ENCODE results near the gene POLE. TPM values are rescaled to one million over a fixed set of nuclear protein-coding genes. Genes with fewer than 3 reads are reported as not detected.

The POLE gene
- total and polyA plus RNA-seq, 2 donors from 2014 or later, result 5.3 to 23.0 TPM

- Histone ChIP-seq H3K4me1 (ENCODE audit: control insufficient read depth in 2 of 3, insufficient read depth in 2 of 3, low read depth in 1 of 3, low read length in 3 of 3) (no peaks in the 10 kb centered on the region), H3K27ac (ENCODE audit: low read depth in 2 of 2, low read length in 2 of 2) (no peak overlapping the region), H3K4me3 (ENCODE audit: low read length in 3 of 3) (no peak overlapping the region), H3K9me3 (ENCODE audit: control insufficient read depth in 2 of 3, insufficient read depth in 1 of 3, low read length in 3 of 3) (no peaks in the 10 kb centered on the region), H3K9ac (ENCODE audit: low read length in 3 of 3) (no peak overlapping the region), H3K36me3 (ENCODE audit: control insufficient read depth in 2 of 3, insufficient read depth in 3 of 3, low read length in 3 of 3) (peaks cover 0 to 39% (median 12%) of the 10 kb centered on the region in 3 donors), H3K27me3 (ENCODE audit: control insufficient read depth, insufficient read depth, low read length) (no peaks in the 10 kb centered on the region)
- FAIRE-seq, result no peak
- TF ChIP-seq, protein P1, sequence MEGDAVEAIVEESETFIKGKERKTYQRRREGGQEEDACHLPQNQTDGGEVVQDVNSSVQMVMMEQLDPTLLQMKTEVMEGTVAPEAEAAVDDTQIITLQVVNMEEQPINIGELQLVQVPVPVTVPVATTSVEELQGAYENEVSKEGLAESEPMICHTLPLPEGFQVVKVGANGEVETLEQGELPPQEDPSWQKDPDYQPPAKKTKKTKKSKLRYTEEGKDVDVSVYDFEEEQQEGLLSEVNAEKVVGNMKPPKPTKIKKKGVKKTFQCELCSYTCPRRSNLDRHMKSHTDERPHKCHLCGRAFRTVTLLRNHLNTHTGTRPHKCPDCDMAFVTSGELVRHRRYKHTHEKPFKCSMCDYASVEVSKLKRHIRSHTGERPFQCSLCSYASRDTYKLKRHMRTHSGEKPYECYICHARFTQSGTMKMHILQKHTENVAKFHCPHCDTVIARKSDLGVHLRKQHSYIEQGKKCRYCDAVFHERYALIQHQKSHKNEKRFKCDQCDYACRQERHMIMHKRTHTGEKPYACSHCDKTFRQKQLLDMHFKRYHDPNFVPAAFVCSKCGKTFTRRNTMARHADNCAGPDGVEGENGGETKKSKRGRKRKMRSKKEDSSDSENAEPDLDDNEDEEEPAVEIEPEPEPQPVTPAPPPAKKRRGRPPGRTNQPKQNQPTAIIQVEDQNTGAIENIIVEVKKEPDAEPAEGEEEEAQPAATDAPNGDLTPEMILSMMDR (IDR thresholded peaks at IDR 0.05; ENCODE audit: borderline replicate concordance, extremely low read depth, insufficient read depth), result no peak
- DNase-seq, result peak in 1 of 5 donors; percentile 60
- intact Hi-C loops (cut with DNase I), result no loop called here
These were observed 36.0 kb upstream of the POLE start for GRCh38 chr12:132723015-132723763.

- intact Hi-C loops (cut with DNase I), result no loop called here
- FAIRE-seq, result no peak
- no peak overlapping the region for H3K9ac ChIP-seq (ENCODE audit: low read length in 3 of 3)
- H3K27me3 ChIP-seq (ENCODE audit: control insufficient read depth, insufficient read depth, low read length), result no peaks in the 10 kb centered on the region
- no peaks in the 10 kb centered on the region for H3K9me3 ChIP-seq (ENCODE audit: control insufficient read depth in 2 of 3, insufficient read depth in 1 of 3, low read length in 3 of 3)
- H3K4me1 ChIP-seq (ENCODE audit: control insufficient read depth in 2 of 3, insufficient read depth in 2 of 3, low read depth in 1 of 3, low read length in 3 of 3), result no peaks in the 10 kb centered on the region
- H3K36me3 ChIP-seq (ENCODE audit: control insufficient read depth in 2 of 3, insufficient read depth in 3 of 3, low read length in 3 of 3), result peaks cover 0 to 26% (median 4%) of the 10 kb centered on the region in 3 donors
- H3K27ac ChIP-seq (ENCODE audit: low read depth in 2 of 2, low read length in 2 of 2), result no peak overlapping the region
- TF ChIP-seq, protein P1 (IDR thresholded peaks at IDR 0.05; ENCODE audit: borderline replicate concordance, extremely low read depth, insufficient read depth), result no peak
- no peak overlapping the region for H3K4me3 ChIP-seq (ENCODE audit: low read length in 3 of 3)
- no peak for DNase-seq
These were observed 33.6 kb upstream of the POLE start for GRCh38 chr12:132720606-132721345.

GRCh38 chr12:132719954-132720324, 32.8 kb upstream of the POLE start:
- Histone ChIP-seq H3K27me3 (ENCODE audit: control insufficient read depth, insufficient read depth, low read length) (no peaks in the 10 kb centered on the region), H3K4me3 (ENCODE audit: low read length in 3 of 3) (no peak overlapping the region), H3K9me3 (ENCODE audit: control insufficient read depth in 2 of 3, insufficient read depth in 1 of 3, low read length in 3 of 3) (no peaks in the 10 kb centered on the region), H3K9ac (ENCODE audit: low read length in 3 of 3) (no peak overlapping the region), H3K4me1 (ENCODE audit: control insufficient read depth in 2 of 3, insufficient read depth in 2 of 3, low read depth in 1 of 3, low read length in 3 of 3) (no peaks in the 10 kb centered on the region), H3K36me3 (ENCODE audit: control insufficient read depth in 2 of 3, insufficient read depth in 3 of 3, low read length in 3 of 3) (peaks cover 0 to 20% (median 2%) of the 10 kb centered on the region in 3 donors), H3K27ac (ENCODE audit: low read depth in 2 of 2, low read length in 2 of 2) (no peak overlapping the region)
- intact Hi-C loops (cut with DNase I), result no loop called here
- TF ChIP-seq, protein P1 (IDR thresholded peaks at IDR 0.05; ENCODE audit: borderline replicate concordance, extremely low read depth, insufficient read depth), result no peak
- DNase-seq (no peak), FAIRE-seq (no peak)

Measured in kidney (tissue), 14 donors.